Liver (tissue), 9 donors: ENCODE data around the gene BTBD17. TPM values are rescaled to one million over a fixed set of nuclear protein-coding genes. Genes with fewer than 3 reads are reported as not detected.

ENCODE experiments used
- DNase-seq: peaks from one replicate; pipeline ENCODE4 v3.0.0-alpha.2; 2017; ENCODE audit warnings: low spot score
- H3K27ac ChIP-seq, 2 donors: one replicate each; pipeline ENCODE4 v1.7.0; 2013; ENCODE audit warnings: inconsistent platforms in 2 of 2, low read length in 2 of 2, control low read depth in 1 of 2, low read depth in 1 of 2, mild to moderate bottlenecking in 1 of 2
- H3K27me3 ChIP-seq, 4 donors: one replicate each; pipeline versions ENCODE4 v1.6.1 to v1.7.0; 2013; ENCODE audit warnings: low read length in 3 of 4, inconsistent platforms in 1 of 4, mild to moderate bottlenecking in 1 of 4, moderate library complexity in 1 of 4; ENCODE audit not compliant: control insufficient read depth in 4 of 4, insufficient read depth in 4 of 4
- H3K36me3 ChIP-seq, 4 donors: one replicate each; pipeline versions ENCODE4 v1.6.1 to v1.7.0; 2013; ENCODE audit warnings: low read length in 3 of 4, mild to moderate bottlenecking in 3 of 4, low read depth in 1 of 4, moderate library complexity in 1 of 4; ENCODE audit not compliant: control insufficient read depth in 4 of 4, insufficient read depth in 3 of 4
- H3K4me1 ChIP-seq, 4 donors: one replicate each; pipeline versions ENCODE4 v1.6.1 to v1.7.0; 2013; ENCODE audit warnings: low read length in 3 of 4, mild to moderate bottlenecking in 3 of 4, moderate library complexity in 1 of 4; ENCODE audit not compliant: control insufficient read depth in 4 of 4, insufficient read depth in 4 of 4
- H3K4me3 ChIP-seq, 3 donors: one replicate each; pipeline versions ENCODE4 v1.6.1 to v1.7.0; 2013; ENCODE audit warnings: low read length in 3 of 3, control low read depth in 1 of 3, low read depth in 1 of 3, mild to moderate bottlenecking in 1 of 3
- H3K9ac ChIP-seq, 2 donors: one replicate each; pipeline ENCODE4 v1.7.0; 2013; ENCODE audit warnings: low read length in 2 of 2, mild to moderate bottlenecking in 2 of 2, moderate library complexity in 2 of 2, control low read depth in 1 of 2, low read depth in 1 of 2
- H3K9me3 ChIP-seq, 4 donors: one replicate each; pipeline versions ENCODE4 v1.6.1 to v1.7.0; 2013; ENCODE audit warnings: low read length in 3 of 4; ENCODE audit not compliant: control insufficient read depth in 4 of 4
- ATF3 ChIP-seq: IDR thresholded peaks from 2 replicates; pipeline ENCODE4 v1.6.1; 2016; ENCODE audit warnings: antibody characterized with exemption
- CTCF ChIP-seq: fragments of 150-350 bp; IDR thresholded peaks from 2 replicates; pipeline ENCODE4 v1.5.1; 2017; ENCODE audit warnings: improper control_type of control experiment, low read depth, low read length; ENCODE audit not compliant: missing input control
- EGR1 ChIP-seq, 2 donors: IDR thresholded peaks; 2 replicates each; pipeline ENCODE4 v1.6.1; 2016 to 2018; ENCODE audit warnings: antibody characterized with exemption in 2 of 2, low read depth in 2 of 2
- FOXA2 ChIP-seq: IDR thresholded peaks from 2 replicates; pipeline ENCODE4 v1.6.1; 2016; ENCODE audit warnings: antibody characterized with exemption
- GABPA ChIP-seq, 2 donors: IDR thresholded peaks in 1 of 2; conservative IDR thresholded peaks in 1 of 2; 2 replicates each; pipeline ENCODE4 v1.6.1; 2016; ENCODE audit warnings: antibody characterized with exemption in 2 of 2, mild to moderate bottlenecking in 1 of 2, moderate library complexity in 1 of 2
- HNF4A ChIP-seq, 2 donors: conservative IDR thresholded peaks; 2 replicates each; pipeline ENCODE4 v1.6.1; 2016; ENCODE audit warnings: antibody characterized with exemption in 2 of 2, mild to moderate bottlenecking in 2 of 2
- HNF4G ChIP-seq: IDR thresholded peaks from 2 replicates; pipeline ENCODE4 v1.6.1; 2016; ENCODE audit warnings: antibody characterized with exemption
- MAX ChIP-seq: IDR thresholded peaks from 2 replicates; pipeline ENCODE4 v1.6.1; 2016; ENCODE audit warnings: antibody characterized with exemption
- NR2F2 ChIP-seq: IDR thresholded peaks from 2 replicates; pipeline ENCODE4 v1.6.1; 2016; ENCODE audit warnings: antibody characterized with exemption
- RAD21 ChIP-seq, 2 donors: IDR thresholded peaks; 2 replicates each; pipeline ENCODE4 v1.6.1; 2016; ENCODE audit warnings: antibody characterized with exemption in 2 of 2, mild to moderate bottlenecking in 2 of 2
- REST ChIP-seq: IDR thresholded peaks from 2 replicates; pipeline ENCODE4 v1.6.1; 2016; ENCODE audit warnings: antibody characterized with exemption, mild to moderate bottlenecking
- RXRA ChIP-seq, 2 donors: IDR thresholded peaks; 2 replicates each; pipeline ENCODE4 v1.6.1; 2017 to 2018; ENCODE audit warnings: antibody characterized with exemption in 2 of 2, mild to moderate bottlenecking in 1 of 2
- SP1 ChIP-seq: IDR thresholded peaks from 2 replicates; pipeline ENCODE4 v1.6.1; 2018; ENCODE audit warnings: antibody characterized with exemption, mild to moderate bottlenecking
- TAF1 ChIP-seq: conservative IDR thresholded peaks from 2 replicates; pipeline ENCODE4 v1.6.1; 2016; ENCODE audit warnings: antibody characterized with exemption, mild to moderate bottlenecking
- YY1 ChIP-seq: IDR thresholded peaks from 2 replicates; pipeline ENCODE4 v1.6.1; 2016; ENCODE audit warnings: antibody characterized with exemption, mild to moderate bottlenecking
- WGBS: extraction: QIAGEN DNeasy Blood & Tissue Kit; methylation state at CpG from one replicate; pipeline ENCODE4 v1.1.7; 2013; 5-methylcytosine and 5-hydroxymethylcytosine counted together
- polyA plus RNA-seq, 2 donors: library from polyadenylated mRNA; stranded (reverse) in 1 of 2; unstranded in 1 of 2; fragments of 200-250 nt in 1 of 2; fragments of >200 nt in 1 of 2; fragmentation: Nextera tagmentation in 1 of 2; extraction: Ambion mirVana in 1 of 2; gene quantifications; one replicate each; pipeline versions ENCODE4 v1.2.1 to v1.2.3, GENCODE V29; 2013 to 2015
- total RNA-seq, 2 donors: library from RNA; depleted of rRNA; stranded (reverse); fragments of >200 nt; gene quantifications; one replicate each; pipeline ENCODE4 v1.2.3, GENCODE V29; 2014
- TF ChIP-seq, protein P1 (sequence below): IDR thresholded peaks from 2 replicates; pipeline ENCODE4 v1.6.1; 2016; ENCODE audit warnings: antibody characterized with exemption
- donor health status: healthy.
- donor health status: healthy.
- donor health status: healthy.
- donor health status: healthy.
- donor health status: healthy.

The BTBD17 gene
- total and polyA plus RNA-seq, 4 donors: not detected

DNA sequence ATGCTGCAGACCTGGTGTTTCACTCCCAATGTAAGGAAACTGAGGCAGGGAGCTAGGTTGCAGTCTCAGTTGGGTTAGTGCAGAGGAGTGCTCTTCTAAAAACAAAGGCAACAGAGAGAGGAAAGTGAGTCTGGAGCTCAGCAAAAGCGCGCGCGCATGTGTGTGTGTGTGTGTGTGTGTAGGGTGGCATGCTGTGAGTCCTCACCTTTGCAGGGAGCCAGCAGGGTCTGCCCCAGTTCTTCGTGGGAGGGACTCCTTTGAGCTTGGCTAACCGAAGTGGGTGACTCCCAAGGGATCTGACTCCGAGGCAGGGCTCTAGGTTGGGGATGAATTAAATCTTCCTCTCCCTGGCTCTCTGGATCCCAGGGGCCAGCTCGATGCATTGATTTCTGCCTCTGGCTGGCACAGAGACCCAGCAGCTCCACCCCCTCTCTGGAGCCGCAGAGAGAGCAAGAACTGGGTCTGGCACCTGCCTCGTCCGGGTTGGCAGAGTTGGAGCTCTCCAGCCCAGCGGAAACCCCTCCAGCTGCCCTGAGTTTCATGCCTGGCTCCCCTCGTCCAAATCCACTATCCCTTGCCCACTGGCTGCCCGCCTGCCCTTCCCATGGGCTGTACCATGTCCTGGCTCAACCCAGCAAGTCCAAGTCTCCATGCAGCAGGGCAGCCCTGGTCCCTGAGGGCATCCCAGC is 1.3 kb upstream of the BTBD17 start:
- WGBS: 56% methylated on average over 14 of the region's 14 CpGs
- no peaks in the 10 kb centered on the region for H3K36me3 ChIP-seq

More for the DNA sequence above, 1.3 kb upstream of the BTBD17 start:
- H3K4me3 ChIP-seq: no peak overlapping the region
- peaks cover 0 to 4% (median under 1%) of the 10 kb centered on the region in 4 donors for H3K27me3 ChIP-seq
- H3K9me3 ChIP-seq: no peaks in the 10 kb centered on the region
- no peak overlapping the region for H3K9ac ChIP-seq
- no peak overlapping the region for H3K27ac ChIP-seq
- no peaks in the 10 kb centered on the region for H3K4me1 ChIP-seq
- TF ChIP-seq NR2F2: no peak
- TF ChIP-seq CTCF: no peak
- no peak for TF ChIP-seq RXRA (IDR thresholded peaks at IDR 0.05)
- TF ChIP-seq FOXA2: no peak
- TF ChIP-seq RAD21 (IDR thresholded peaks at IDR 0.05): no peak
- TF ChIP-seq GABPA (IDR thresholded peaks at IDR 0.05 in 1 of 2, conservative IDR thresholded peaks at IDR 0.05 in 1 of 2): no peak
- TF ChIP-seq SP1: no peak
- no peak for TF ChIP-seq HNF4A (conservative IDR thresholded peaks at IDR 0.05)
- no peak for TF ChIP-seq MAX
- no peak for TF ChIP-seq TAF1
- no peak for TF ChIP-seq HNF4G
- TF ChIP-seq ATF3: no peak
- TF ChIP-seq REST: no peak
- TF ChIP-seq, protein P1, sequence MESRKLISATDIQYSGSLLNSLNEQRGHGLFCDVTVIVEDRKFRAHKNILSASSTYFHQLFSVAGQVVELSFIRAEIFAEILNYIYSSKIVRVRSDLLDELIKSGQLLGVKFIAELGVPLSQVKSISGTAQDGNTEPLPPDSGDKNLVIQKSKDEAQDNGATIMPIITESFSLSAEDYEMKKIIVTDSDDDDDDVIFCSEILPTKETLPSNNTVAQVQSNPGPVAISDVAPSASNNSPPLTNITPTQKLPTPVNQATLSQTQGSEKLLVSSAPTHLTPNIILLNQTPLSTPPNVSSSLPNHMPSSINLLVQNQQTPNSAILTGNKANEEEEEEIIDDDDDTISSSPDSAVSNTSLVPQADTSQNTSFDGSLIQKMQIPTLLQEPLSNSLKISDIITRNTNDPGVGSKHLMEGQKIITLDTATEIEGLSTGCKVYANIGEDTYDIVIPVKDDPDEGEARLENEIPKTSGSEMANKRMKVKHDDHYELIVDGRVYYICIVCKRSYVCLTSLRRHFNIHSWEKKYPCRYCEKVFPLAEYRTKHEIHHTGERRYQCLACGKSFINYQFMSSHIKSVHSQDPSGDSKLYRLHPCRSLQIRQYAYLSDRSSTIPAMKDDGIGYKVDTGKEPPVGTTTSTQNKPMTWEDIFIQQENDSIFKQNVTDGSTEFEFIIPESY: no peak
- TF ChIP-seq EGR1 (IDR thresholded peaks at IDR 0.05; ENCODE audit: low read depth in 2 of 2): no peak
- TF ChIP-seq YY1: no peak
- DNase-seq: no peak
